A549 (cell line): ENCODE measurements around the gene CFAP100.

Experiments used
- CEBPB ChIP-seq, 2 experiments: fragments of >200 bp in 1 of 2; sonication (Bioruptor Twin) in 1 of 2; formaldehyde crosslinking in 1 of 2; IDR thresholded peaks; 2 replicates each; pipeline ENCODE4 v1.6.1; 2012 to 2016
- JUN ChIP-seq, 2 experiments: fragments of >200 bp; sonication (Bioruptor Twin); formaldehyde crosslinking; IDR thresholded peaks; 2 replicates in 1 of 2; 3 replicates in 1 of 2; pipeline ENCODE4 v1.6.1; 2016 to 2017
- MYC ChIP-seq: IDR thresholded peaks from 2 replicates; pipeline ENCODE4 v1.6.1; 2012; ENCODE audit warnings: mild to moderate bottlenecking, inconsistent platforms, low read length, improper control_type of control experiment, borderline replicate concordance
- POLR2A ChIP-seq: IDR thresholded peaks from 2 replicates; pipeline ENCODE4 v1.6.1; 2012; ENCODE audit warnings: mild to moderate bottlenecking, low read length
- RAD21 ChIP-seq, 2 experiments: fragments of >200 bp in 1 of 2; sonication (Bioruptor Twin) in 1 of 2; formaldehyde crosslinking in 1 of 2; IDR thresholded peaks in 1 of 2; conservative IDR thresholded peaks in 1 of 2; 2 replicates in 1 of 2; 3 replicates in 1 of 2; pipeline ENCODE4 v1.6.1; 2012 to 2018; ENCODE audit warnings: inconsistent platforms in 1 of 2
- ZSCAN20 ChIP-seq: fragments of 250-450 bp; sonication (Bioruptor Pico); IDR thresholded peaks from 2 replicates; pipeline ENCODE4 v1.8.0; 2022; ENCODE audit warnings: mild to moderate bottlenecking, moderate library complexity
- TF ChIP-seq, protein P1 (sequence below): fragments of >200 bp; sonication (Bioruptor Twin); formaldehyde crosslinking; IDR thresholded peaks from 3 replicates; pipeline ENCODE4 v1.5.1; 2016
- TF ChIP-seq, protein P2 (sequence below): IDR thresholded peaks from 2 replicates; pipeline ENCODE4 v1.6.1; 2012
- TF ChIP-seq, protein P3 (sequence below): fragments of 200-600 bp; sonication (generic); IDR thresholded peaks from 2 replicates; pipeline ENCODE4 v1.6.1; 2016; ENCODE audit warnings: antibody characterized with exemption, mild to moderate bottlenecking, moderate library complexity

DNA sequence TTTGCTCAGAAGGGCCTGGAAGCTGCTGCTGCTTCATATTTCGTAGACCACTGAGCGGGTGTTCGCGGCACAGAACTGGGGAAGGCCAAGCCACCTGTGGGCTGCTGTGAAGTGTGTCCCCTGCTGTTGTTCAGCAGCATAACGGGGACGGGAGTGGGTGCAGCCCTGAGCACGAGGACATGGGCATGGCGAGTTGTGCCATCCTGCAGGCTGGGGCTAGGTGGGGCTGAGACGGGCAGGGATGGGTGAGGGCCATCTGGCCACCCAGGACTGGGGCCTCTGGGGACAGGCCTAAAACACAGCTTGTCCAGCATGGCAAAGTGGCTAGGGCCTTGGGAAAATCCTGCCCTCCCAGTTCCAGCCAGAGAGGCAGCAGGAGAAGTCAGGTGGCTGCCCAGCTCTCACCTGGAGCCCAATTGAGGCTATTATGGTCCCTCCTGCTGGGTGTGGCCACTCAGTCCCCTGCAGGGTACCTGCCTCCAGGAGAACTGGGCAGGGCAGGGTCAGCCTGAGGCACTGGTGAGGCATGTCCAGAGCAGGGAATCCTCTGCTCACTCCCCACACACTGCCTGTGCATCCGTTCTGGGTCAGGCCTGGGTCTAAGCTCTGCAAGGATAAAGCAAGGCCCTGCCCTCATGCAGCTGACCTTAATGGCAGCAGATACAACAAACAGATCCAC, 29.5 kb downstream of the CFAP100 start:
- TF ChIP-seq, protein P1, sequence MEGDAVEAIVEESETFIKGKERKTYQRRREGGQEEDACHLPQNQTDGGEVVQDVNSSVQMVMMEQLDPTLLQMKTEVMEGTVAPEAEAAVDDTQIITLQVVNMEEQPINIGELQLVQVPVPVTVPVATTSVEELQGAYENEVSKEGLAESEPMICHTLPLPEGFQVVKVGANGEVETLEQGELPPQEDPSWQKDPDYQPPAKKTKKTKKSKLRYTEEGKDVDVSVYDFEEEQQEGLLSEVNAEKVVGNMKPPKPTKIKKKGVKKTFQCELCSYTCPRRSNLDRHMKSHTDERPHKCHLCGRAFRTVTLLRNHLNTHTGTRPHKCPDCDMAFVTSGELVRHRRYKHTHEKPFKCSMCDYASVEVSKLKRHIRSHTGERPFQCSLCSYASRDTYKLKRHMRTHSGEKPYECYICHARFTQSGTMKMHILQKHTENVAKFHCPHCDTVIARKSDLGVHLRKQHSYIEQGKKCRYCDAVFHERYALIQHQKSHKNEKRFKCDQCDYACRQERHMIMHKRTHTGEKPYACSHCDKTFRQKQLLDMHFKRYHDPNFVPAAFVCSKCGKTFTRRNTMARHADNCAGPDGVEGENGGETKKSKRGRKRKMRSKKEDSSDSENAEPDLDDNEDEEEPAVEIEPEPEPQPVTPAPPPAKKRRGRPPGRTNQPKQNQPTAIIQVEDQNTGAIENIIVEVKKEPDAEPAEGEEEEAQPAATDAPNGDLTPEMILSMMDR, result no peak
- no peak for TF ChIP-seq POLR2A
- TF ChIP-seq, protein P2, sequence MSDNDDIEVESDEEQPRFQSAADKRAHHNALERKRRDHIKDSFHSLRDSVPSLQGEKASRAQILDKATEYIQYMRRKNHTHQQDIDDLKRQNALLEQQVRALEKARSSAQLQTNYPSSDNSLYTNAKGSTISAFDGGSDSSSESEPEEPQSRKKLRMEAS, result no peak
- TF ChIP-seq CEBPB (IDR thresholded peaks at IDR 0.05), result no peak
- no peak for TF ChIP-seq RAD21 (conservative IDR thresholded peaks at IDR 0.05 in 1 of 2, IDR thresholded peaks at IDR 0.05 in 1 of 2)
- TF ChIP-seq, protein P3, sequence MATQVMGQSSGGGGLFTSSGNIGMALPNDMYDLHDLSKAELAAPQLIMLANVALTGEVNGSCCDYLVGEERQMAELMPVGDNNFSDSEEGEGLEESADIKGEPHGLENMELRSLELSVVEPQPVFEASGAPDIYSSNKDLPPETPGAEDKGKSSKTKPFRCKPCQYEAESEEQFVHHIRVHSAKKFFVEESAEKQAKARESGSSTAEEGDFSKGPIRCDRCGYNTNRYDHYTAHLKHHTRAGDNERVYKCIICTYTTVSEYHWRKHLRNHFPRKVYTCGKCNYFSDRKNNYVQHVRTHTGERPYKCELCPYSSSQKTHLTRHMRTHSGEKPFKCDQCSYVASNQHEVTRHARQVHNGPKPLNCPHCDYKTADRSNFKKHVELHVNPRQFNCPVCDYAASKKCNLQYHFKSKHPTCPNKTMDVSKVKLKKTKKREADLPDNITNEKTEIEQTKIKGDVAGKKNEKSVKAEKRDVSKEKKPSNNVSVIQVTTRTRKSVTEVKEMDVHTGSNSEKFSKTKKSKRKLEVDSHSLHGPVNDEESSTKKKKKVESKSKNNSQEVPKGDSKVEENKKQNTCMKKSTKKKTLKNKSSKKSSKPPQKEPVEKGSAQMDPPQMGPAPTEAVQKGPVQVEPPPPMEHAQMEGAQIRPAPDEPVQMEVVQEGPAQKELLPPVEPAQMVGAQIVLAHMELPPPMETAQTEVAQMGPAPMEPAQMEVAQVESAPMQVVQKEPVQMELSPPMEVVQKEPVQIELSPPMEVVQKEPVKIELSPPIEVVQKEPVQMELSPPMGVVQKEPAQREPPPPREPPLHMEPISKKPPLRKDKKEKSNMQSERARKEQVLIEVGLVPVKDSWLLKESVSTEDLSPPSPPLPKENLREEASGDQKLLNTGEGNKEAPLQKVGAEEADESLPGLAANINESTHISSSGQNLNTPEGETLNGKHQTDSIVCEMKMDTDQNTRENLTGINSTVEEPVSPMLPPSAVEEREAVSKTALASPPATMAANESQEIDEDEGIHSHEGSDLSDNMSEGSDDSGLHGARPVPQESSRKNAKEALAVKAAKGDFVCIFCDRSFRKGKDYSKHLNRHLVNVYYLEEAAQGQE, result no peak
- no peak for TF ChIP-seq MYC
- TF ChIP-seq JUN (IDR thresholded peaks at IDR 0.05), result no peak
- TF ChIP-seq ZSCAN20 (CRISPR knock-in tag), result no peak
